Astrocyte (in vitro differentiated cells and primary cell): ENCODE data around the gene FBXO30. TPM values are rescaled to one million over a fixed set of nuclear protein-coding genes. Genes with fewer than 3 reads are reported as not detected.

ENCODE experiments used
- DNase-seq: peaks from one replicate; pipeline ENCODE4 v3.0.0-alpha.2; 2010; ENCODE audit warnings: low read depth
- FAIRE-seq: peaks from 2 replicates; lab custom pipeline; 2011; peaks lifted over from hg19 to GRCh38; lab: Jason Lieb, UNC
- H2AFZ ChIP-seq: 2 replicates; pipeline ENCODE4 v1.6.0; 2012; ENCODE audit warnings: low read depth, low read length, inconsistent platforms
- H3K27ac ChIP-seq: 2 replicates; pipeline ENCODE4 v1.5.1; 2011; ENCODE audit warnings: low read depth, low read length, inconsistent platforms
- H3K27me3 ChIP-seq: 2 replicates; pipeline ENCODE4 v1.6.0; 2011; ENCODE audit warnings: low read length, inconsistent platforms; ENCODE audit not compliant: insufficient read depth
- H3K36me3 ChIP-seq: 2 replicates; pipeline ENCODE4 v1.5.1; 2011; ENCODE audit warnings: low read length, inconsistent platforms; ENCODE audit not compliant: insufficient read depth
- H3K4me1 ChIP-seq: 2 replicates; pipeline ENCODE4 v1.5.1; 2011; ENCODE audit warnings: low read length, inconsistent platforms; ENCODE audit not compliant: insufficient read depth
- H3K4me2 ChIP-seq: 2 replicates; pipeline ENCODE4 v1.6.0; 2012; ENCODE audit warnings: low read length, inconsistent platforms
- H3K4me3 ChIP-seq: 2 replicates; pipeline ENCODE4 v1.5.1; 2011; ENCODE audit warnings: low read depth, mild to moderate bottlenecking, low read length, inconsistent platforms; ENCODE audit not compliant: insufficient read depth
- H3K79me2 ChIP-seq: 2 replicates; pipeline ENCODE4 v1.6.0; 2012; ENCODE audit warnings: mild to moderate bottlenecking, low read length, inconsistent platforms; ENCODE audit not compliant: insufficient read depth
- H3K9ac ChIP-seq: 2 replicates; pipeline ENCODE4 v1.6.0; 2012; ENCODE audit warnings: mild to moderate bottlenecking, low read length, inconsistent platforms
- H3K9me3 ChIP-seq: 2 replicates; pipeline ENCODE4 v1.5.1; 2012; ENCODE audit warnings: low read depth, mild to moderate bottlenecking, low read length, inconsistent platforms; ENCODE audit not compliant: insufficient read depth
- H4K20me1 ChIP-seq: 2 replicates; pipeline ENCODE4 v1.6.0; 2012; ENCODE audit warnings: low read length, inconsistent platforms; ENCODE audit not compliant: insufficient read depth
- H3K27ac Mint-ChIP-seq: one replicate; pipeline ENCODE4 v1.8.0; 2021; ENCODE audit warnings: mild to moderate bottlenecking, mixed read lengths; ENCODE audit not compliant: unreplicated experiment
- H3K27me3 Mint-ChIP-seq: one replicate; pipeline ENCODE4 v1.8.0; 2021; ENCODE audit warnings: low read depth, mixed read lengths; ENCODE audit not compliant: unreplicated experiment
- H3K36me3 Mint-ChIP-seq: one replicate; pipeline ENCODE4 v1.8.0; 2021; ENCODE audit warnings: low read depth, mixed read lengths; ENCODE audit not compliant: unreplicated experiment
- H3K4me1 Mint-ChIP-seq: one replicate; pipeline ENCODE4 v1.8.0; 2021; ENCODE audit warnings: low read depth, mixed read lengths; ENCODE audit not compliant: unreplicated experiment
- H3K4me3 Mint-ChIP-seq: one replicate; pipeline ENCODE4 v1.8.0; 2021; ENCODE audit warnings: mild to moderate bottlenecking, moderate library complexity, mixed read lengths; ENCODE audit not compliant: unreplicated experiment
- H3K9me3 Mint-ChIP-seq: one replicate; pipeline ENCODE4 v1.8.0; 2021; ENCODE audit warnings: mild to moderate bottlenecking, mixed read lengths; ENCODE audit not compliant: unreplicated experiment
- CTCF ChIP-seq: IDR thresholded peaks from 2 replicates; pipeline ENCODE4 v1.5.1; 2011; ENCODE audit warnings: low read depth, mild to moderate bottlenecking, inconsistent platforms, low read length, moderate library complexity; ENCODE audit not compliant: insufficient read depth
- EZH2 ChIP-seq: IDR thresholded peaks from 2 replicates; pipeline ENCODE4 v1.6.1; 2012; ENCODE audit warnings: mild to moderate bottlenecking, low read length, inconsistent platforms; ENCODE audit not compliant: insufficient read depth
- total RNA-seq: library from RNA; stranded (reverse); gene quantifications from 2 replicates; pipeline ENCODE4 v1.2.1, GENCODE V29; 2021

The FBXO30 gene
- total RNA-seq, 1 donor from 2014 or later: 13.6 TPM

GRCh38 chr6:145863366-145863765, 48.8 kb upstream of the FBXO30 start:
- no peaks in the 10 kb centered on the region for H3K36me3 ChIP-seq
- H3K4me2 ChIP-seq: no peak overlapping the region
- H3K36me3 Mint-ChIP-seq: peaks cover 3% of the 10 kb centered on the region
- H3K27ac ChIP-seq: no peak overlapping the region
- H3K79me2 ChIP-seq: no peaks in the 10 kb centered on the region
- H3K27me3 Mint-ChIP-seq: no peaks in the 10 kb centered on the region
- H3K9me3 ChIP-seq: no peaks in the 10 kb centered on the region
- no peaks in the 10 kb centered on the region for H3K4me1 ChIP-seq
- TF ChIP-seq CTCF: no peak
- no peak for TF ChIP-seq EZH2
- no peak overlapping the region for H2AFZ ChIP-seq
- no peaks in the 10 kb centered on the region for H4K20me1 ChIP-seq
- H3K9ac ChIP-seq: no peak overlapping the region
- H3K4me3 Mint-ChIP-seq: no peak overlapping the region
- no peak overlapping the region for H3K4me3 ChIP-seq
- DNase-seq (no peak), FAIRE-seq (no peak)
- H3K4me1 Mint-ChIP-seq: no peaks in the 10 kb centered on the region
- no peak overlapping the region for H3K27ac Mint-ChIP-seq
- H3K9me3 Mint-ChIP-seq: peaks cover 7% of the 10 kb centered on the region
- no peaks in the 10 kb centered on the region for H3K27me3 ChIP-seq

GRCh38 chr6:145860562-145860961, 46.0 kb upstream of the FBXO30 start:
- no peak overlapping the region for H3K4me2 ChIP-seq
- H4K20me1 ChIP-seq: no peaks in the 10 kb centered on the region
- no peak overlapping the region for H3K27ac Mint-ChIP-seq
- H2AFZ ChIP-seq: no peak overlapping the region
- H3K36me3 Mint-ChIP-seq: peaks cover 3% of the 10 kb centered on the region
- FAIRE-seq: no peak
- no peaks in the 10 kb centered on the region for H3K4me1 Mint-ChIP-seq
- no peaks in the 10 kb centered on the region for H3K4me1 ChIP-seq
- H3K4me3 ChIP-seq: no peak overlapping the region
- H3K79me2 ChIP-seq: no peaks in the 10 kb centered on the region
- no peak for DNase-seq
- H3K36me3 ChIP-seq: no peaks in the 10 kb centered on the region
- H3K9ac ChIP-seq: no peak overlapping the region
- no peaks in the 10 kb centered on the region for H3K27me3 ChIP-seq
- H3K27ac ChIP-seq: no peak overlapping the region
- H3K9me3 ChIP-seq: no peaks in the 10 kb centered on the region
- H3K27me3 Mint-ChIP-seq: no peaks in the 10 kb centered on the region
- TF ChIP-seq EZH2 (no peak), CTCF (no peak)
- H3K9me3 Mint-ChIP-seq: peaks cover 7% of the 10 kb centered on the region
- H3K4me3 Mint-ChIP-seq: no peak overlapping the region

GRCh38 chr6:145850671-145851070, 36.1 kb upstream of the FBXO30 start:
- Histone ChIP-seq H2AFZ (no peak overlapping the region), H3K4me2 (no peak overlapping the region), H4K20me1 (no peaks in the 10 kb centered on the region), H3K4me1 (no peaks in the 10 kb centered on the region), H3K27me3 (no peaks in the 10 kb centered on the region), H3K9ac (no peak overlapping the region), H3K36me3 (no peaks in the 10 kb centered on the region), H3K9me3 (no peaks in the 10 kb centered on the region), H3K27ac (no peak overlapping the region), H3K79me2 (no peaks in the 10 kb centered on the region), H3K4me3 (no peak overlapping the region)
- H3K27ac Mint-ChIP-seq: no peak overlapping the region
- H3K4me3 Mint-ChIP-seq: no peak overlapping the region
- peaks cover 3% of the 10 kb centered on the region for H3K4me1 Mint-ChIP-seq
- no peak for TF ChIP-seq CTCF
- no peak for TF ChIP-seq EZH2
- FAIRE-seq (no peak), DNase-seq (no peak)
- no peaks in the 10 kb centered on the region for H3K9me3 Mint-ChIP-seq
- H3K27me3 Mint-ChIP-seq: no peaks in the 10 kb centered on the region
- H3K36me3 Mint-ChIP-seq: no peaks in the 10 kb centered on the region
